ENCODE data around the gene HRAS. TPM values are rescaled to one million over a fixed set of nuclear protein-coding genes. Genes with fewer than 3 reads are reported as not detected.

HRAS gene
- total and polyA plus RNA-seq, 2 of the 13 experiments (the other 11 are each of a cell fraction or from before 2014, with no cell fraction given) = 32.9 to 50.0 TPM

- TF ChIP-seq NR0B2 (CRISPR knock-in tag; IDR thresholded peaks at IDR 0.05) = 0 out of 2 replicates have a peak, but pooled peaks have one; percentile 49
- TF ChIP-seq PAF1 (CRISPR knock-in tag; IDR thresholded peaks at IDR 0.05) = peak; percentile 53; the same call in 1 of the 2 replicates
- no peak for TF ChIP-seq ZNF678 (CRISPR knock-in tag; IDR thresholded peaks at IDR 0.05)
- TF ChIP-seq CTCF (CRISPR knock-in tag; IDR thresholded peaks at IDR 0.05) = peak; percentile 53
- no peak for TF ChIP-seq ZFP1 (CRISPR knock-in tag; IDR thresholded peaks at IDR 0.05)
- TF ChIP-seq CSRNP2 (CRISPR knock-in tag; conservative IDR thresholded peaks at IDR 0.05; ENCODE audit: low read depth) = no peak
- no peak for TF ChIP-seq MTF2 (CRISPR knock-in tag; IDR thresholded peaks at IDR 0.05; ENCODE audit: borderline replicate concordance)
- TF ChIP-seq CEBPZ (IDR thresholded peaks at IDR 0.05; ENCODE audit: low read length) = no peak
- peak; percentile 38; the same call in 1 of the 2 replicates for TF ChIP-seq HINFP (CRISPR knock-in tag; IDR thresholded peaks at IDR 0.05; ENCODE audit: low read depth)
- no peak for TF ChIP-seq ZBTB2 (CRISPR knock-in tag; IDR thresholded peaks at IDR 0.05; ENCODE audit: low read depth)
- TF ChIP-seq RBFOX2 (IDR thresholded peaks at IDR 0.05; ENCODE audit: low read depth, low read length) = peak; percentile 59
- TF ChIP-seq FUBP1 (CRISPR knock-in tag; IDR thresholded peaks at IDR 0.05; ENCODE audit: borderline replicate concordance) = 0 out of 2 replicates have a peak, but pooled peaks have one; percentile 71
- TF ChIP-seq ZNF580 (CRISPR knock-in tag; IDR thresholded peaks at IDR 0.05; ENCODE audit: borderline replicate concordance, low read depth) = peak; percentile 26; the same call in 1 of the 2 replicates
- no peak for TF ChIP-seq RARA (CRISPR knock-in tag; IDR thresholded peaks at IDR 0.05)
- peak; percentile 81 for TF ChIP-seq HNRNPL (IDR thresholded peaks at IDR 0.05; ENCODE audit: low read depth, low read length)
Measured at GRCh38 chr11:565921-566509, 30.6 kb upstream of the HRAS start (continued).
